Testis (tissue), 2 donors: Measurements from ENCODE around the gene XRN2.

ENCODE experiments used
- CTCF ChIP-seq, 3 experiments: fragments of 450-650 bp in 2 of 3; fragments of 200-600 bp in 1 of 3; sonication (generic) in 1 of 3; IDR thresholded peaks; one replicate each; pipeline ENCODE4 v1.5.1; 2016 to 2019; ENCODE audit warnings: antibody characterized with exemption in 3 of 3, mild to moderate bottlenecking in 2 of 3, moderate library complexity in 1 of 3
- POLR2A ChIP-seq: fragments of 450-650 bp; IDR thresholded peaks from one replicate; pipeline ENCODE4 v1.6.1; 2017; ENCODE audit warnings: antibody characterized with exemption, mild to moderate bottlenecking, moderate library complexity

- no peak for TF ChIP-seq CTCF (IDR thresholded peaks at IDR 0.05)
- TF ChIP-seq POLR2A: no peak
Observed at GRCh38 chr20:21303872-21304586, 898 bp downstream of the XRN2 start.
